Astrocyte of the spinal cord (primary cell): ENCODE data around the gene HNF1A.

Source experiments
- DNase-seq: peaks from one replicate; pipeline ENCODE4 v3.0.0; 2011; ENCODE audit warnings: low read depth, low spot score
- H3K4me3 ChIP-seq: 2 replicates; pipeline ENCODE4 v1.5.1; 2011; ENCODE audit warnings: low read depth, mild to moderate bottlenecking, low read length, moderate library complexity
- in situ Hi-C: cut with HindIII; loops from 2 replicates; pipeline ENCODE4 v1.10.0; 2017; ENCODE audit warnings: low sequenced_read_pairs
- TF ChIP-seq, protein P1 (sequence below): IDR thresholded peaks from 2 replicates; pipeline ENCODE4 v1.5.1; 2012; ENCODE audit warnings: low read depth, mild to moderate bottlenecking, low read length, inconsistent platforms

Gene HNF1A

DNA sequence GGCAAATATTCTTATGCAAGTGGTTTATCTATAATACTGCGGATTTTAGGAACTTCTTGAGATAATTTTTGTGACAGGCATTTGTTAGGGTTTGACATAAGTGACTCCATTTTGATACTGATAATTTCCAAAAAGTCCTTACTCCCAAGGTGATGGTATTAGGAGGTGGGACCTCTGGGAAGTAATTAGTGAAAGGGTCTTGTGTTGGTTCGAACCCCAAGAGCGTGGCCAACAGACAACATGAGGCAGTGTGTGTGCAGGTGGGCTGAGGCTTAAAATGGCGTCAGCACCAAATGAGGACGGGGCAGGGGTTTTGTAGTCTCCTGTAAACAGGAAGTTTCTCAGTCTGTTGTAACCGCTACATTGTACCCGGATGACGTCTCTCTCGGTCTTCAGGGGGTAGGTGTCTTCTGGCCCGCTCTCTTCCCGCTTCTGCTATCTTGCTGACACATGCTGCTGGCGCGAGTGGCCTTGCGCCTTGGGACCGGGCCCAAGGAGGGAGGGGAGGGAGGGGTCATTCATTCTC is 39.7 kb downstream of the HNF1A start:
- TF ChIP-seq, protein P1, sequence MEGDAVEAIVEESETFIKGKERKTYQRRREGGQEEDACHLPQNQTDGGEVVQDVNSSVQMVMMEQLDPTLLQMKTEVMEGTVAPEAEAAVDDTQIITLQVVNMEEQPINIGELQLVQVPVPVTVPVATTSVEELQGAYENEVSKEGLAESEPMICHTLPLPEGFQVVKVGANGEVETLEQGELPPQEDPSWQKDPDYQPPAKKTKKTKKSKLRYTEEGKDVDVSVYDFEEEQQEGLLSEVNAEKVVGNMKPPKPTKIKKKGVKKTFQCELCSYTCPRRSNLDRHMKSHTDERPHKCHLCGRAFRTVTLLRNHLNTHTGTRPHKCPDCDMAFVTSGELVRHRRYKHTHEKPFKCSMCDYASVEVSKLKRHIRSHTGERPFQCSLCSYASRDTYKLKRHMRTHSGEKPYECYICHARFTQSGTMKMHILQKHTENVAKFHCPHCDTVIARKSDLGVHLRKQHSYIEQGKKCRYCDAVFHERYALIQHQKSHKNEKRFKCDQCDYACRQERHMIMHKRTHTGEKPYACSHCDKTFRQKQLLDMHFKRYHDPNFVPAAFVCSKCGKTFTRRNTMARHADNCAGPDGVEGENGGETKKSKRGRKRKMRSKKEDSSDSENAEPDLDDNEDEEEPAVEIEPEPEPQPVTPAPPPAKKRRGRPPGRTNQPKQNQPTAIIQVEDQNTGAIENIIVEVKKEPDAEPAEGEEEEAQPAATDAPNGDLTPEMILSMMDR = no peak
- H3K4me3 ChIP-seq = no peak overlapping the region
- in situ Hi-C loops = no loop called here
- DNase-seq = no peak

DNA sequence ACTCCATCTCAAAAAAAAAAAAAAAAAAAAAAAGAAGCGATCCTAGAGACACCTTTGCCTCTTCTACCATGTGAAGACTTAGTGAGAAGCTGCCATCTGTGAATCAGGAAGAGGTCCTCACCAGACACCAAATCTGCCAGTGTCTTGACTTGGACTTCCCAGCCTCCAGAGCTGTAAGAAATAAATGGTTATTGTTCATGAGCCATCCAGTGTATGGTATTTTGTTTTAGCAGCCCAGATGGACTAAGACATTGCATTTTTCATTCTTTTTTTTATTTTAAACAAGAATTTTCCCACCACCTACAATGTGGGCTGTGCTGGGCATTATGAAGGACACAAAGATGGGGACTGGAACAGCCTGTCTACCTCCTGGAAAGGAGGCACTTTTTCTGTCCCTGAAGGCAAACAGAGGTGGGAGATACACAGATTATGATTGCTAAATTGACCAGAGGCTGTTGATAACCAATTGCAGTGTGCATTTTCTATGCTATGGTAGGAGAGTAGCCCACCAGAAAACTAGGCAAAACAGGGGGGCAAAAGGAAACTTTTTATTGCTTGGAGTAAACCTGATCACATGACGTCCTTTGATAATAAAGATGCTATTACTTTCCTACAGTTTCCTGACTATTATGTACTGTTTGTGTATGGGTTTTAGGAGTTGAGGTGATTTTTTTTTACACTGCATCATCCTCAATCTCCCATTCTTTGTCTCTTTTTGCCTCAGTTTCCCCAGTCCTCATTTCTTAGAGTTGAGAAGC is 40.7 kb downstream of the HNF1A start:
- no peak for DNase-seq
- no peak overlapping the region for H3K4me3 ChIP-seq
- TF ChIP-seq, protein P1 = no peak
- in situ Hi-C loops = no loop called here

DNA sequence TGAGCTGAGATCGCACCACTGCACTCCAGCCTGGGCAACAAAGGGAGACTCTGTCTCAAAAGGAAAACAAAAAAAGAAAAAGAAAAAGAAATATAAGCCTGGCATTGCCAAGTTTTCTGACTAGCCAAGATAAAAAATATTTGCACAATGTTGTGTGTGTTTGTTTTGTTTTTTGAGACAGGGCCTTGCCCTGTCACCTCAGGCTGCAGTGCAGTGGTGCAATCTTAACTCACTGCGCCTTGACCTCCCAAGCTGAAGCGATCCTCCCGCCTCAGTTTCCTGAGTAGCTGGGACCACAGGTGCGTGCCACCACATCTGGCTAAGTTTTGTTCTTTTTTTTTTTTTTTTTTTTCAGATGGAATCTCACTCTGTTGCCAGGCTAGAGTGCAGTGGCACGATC is 43.4 kb downstream of the HNF1A start:
- no peak for DNase-seq
- H3K4me3 ChIP-seq = no peak overlapping the region
- in situ Hi-C loops = no loop called here
- TF ChIP-seq, protein P1 = no peak

DNA sequence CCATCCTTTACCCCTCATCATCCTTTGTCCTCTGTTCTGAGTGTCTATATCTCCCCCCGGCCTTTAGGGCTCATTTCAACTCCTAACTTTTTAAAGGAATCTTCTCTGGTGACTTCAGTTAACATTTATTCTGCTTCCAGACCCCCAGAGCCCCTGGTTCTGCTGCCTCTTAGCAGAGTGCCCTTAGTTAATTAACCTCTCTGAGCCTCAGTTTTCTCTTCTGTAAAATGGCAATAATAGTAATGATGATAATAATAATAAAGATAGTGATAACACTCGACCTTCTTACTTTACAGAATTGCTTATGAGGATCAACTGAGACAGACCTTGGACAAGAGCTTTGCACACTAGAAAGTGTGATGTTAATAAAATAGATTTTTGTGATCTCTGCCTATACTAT is 44.4 kb downstream of the HNF1A start:
- in situ Hi-C loops = no loop called here
- TF ChIP-seq, protein P1 = no peak
- DNase-seq = no peak
- no peak overlapping the region for H3K4me3 ChIP-seq

DNA sequence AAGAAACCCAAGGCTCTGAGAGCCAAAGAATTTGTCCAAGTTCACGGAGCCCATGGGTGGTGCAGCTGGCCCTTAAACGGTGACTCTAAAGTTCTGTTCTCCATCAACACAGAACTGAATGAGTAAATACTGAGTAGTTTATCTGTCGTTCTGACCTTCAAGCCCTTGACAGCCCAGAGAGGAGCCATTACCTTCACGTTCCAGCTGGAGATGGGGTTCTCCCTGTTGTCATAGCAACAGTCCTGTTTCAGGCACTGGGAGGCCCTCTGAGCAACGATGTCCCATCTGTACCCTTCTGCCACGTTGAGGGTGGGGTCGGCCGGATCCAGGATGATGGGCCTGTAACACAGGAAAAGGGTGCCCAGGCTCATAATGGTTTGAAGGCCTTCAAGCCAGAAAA is 45.5 kb downstream of the HNF1A start:
- in situ Hi-C loops = no loop called here
- TF ChIP-seq, protein P1 = no peak
- DNase-seq = no peak
- H3K4me3 ChIP-seq = no peak overlapping the region

DNA sequence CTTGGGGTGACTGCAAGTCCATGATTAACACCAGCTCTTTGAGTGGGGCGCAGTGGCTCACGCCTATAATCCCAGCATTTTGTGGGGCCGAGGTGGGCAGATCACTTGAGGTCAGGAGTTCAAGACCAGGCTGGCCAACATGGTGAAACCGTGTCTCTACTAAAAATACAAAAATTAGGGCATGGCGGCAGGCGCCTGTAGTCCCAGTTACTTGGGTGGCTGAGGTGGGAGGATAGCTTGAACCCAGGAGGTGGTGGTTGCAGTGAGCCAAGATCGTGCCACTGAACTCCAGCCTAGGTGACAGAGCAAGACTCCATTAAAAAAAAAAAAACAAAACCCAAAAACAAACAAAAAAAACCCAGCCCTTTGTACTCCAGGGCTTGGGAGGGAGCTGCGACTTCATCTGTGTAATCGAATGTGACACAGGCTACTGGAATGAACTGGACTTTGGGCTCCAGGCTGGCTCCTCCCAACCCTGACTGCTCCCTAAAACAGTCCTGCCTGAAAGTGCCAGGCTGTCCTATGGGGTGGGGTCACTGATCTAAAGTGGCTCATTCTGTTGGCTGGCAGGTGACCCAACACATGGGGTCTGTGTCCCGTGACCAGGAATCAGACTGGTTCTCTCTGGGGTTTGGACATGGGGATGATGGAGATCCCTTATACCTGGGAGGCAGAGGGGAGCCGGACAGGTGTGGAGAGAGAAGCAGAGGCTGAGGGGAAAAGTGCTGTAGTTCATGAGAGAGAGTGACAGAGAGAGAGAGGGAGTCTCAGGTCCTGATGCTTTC is 47.3 kb downstream of the HNF1A start:
- DNase-seq = no peak
- in situ Hi-C loops = no loop called here
- TF ChIP-seq, protein P1 = no peak

More for the DNA sequence above, 47.3 kb downstream of the HNF1A start:
- no peak overlapping the region for H3K4me3 ChIP-seq
